K562 (cell line): Measurements from ENCODE around the gene FIBP. TPM values are rescaled to one million over a fixed set of nuclear protein-coding genes. Genes with fewer than 3 reads are reported as not detected.

Experiments
- CTCFL ChIP-seq: IDR thresholded peaks from 2 replicates; pipeline ENCODE4 v1.6.1; 2011; ENCODE audit warnings: borderline replicate concordance, low read depth, mild to moderate bottlenecking, moderate library complexity, low read length; ENCODE audit not compliant: insufficient read depth, poor library complexity, severe bottlenecking
- FOXO4 ChIP-seq: fragments of 450-650 bp; formaldehyde crosslinking; IDR thresholded peaks from 2 replicates; pipeline ENCODE4 v1.4.0; 2020; ENCODE audit warnings: mild to moderate bottlenecking, moderate library complexity
- FOXP1 ChIP-seq: sonication (generic); formaldehyde crosslinking; IDR thresholded peaks from 2 replicates; pipeline ENCODE4 v1.8.0; 2022; ENCODE audit warnings: mild to moderate bottlenecking, missing genetic modification reagents
- GATAD2A ChIP-seq: fragments of 450-650 bp; IDR thresholded peaks from 2 replicates; pipeline ENCODE4 v1.6.1; 2017
- NRF1 ChIP-seq, 2 experiments: fragments of 450-650 bp; IDR thresholded peaks in 1 of 2; conservative IDR thresholded peaks in 1 of 2; 2 replicates each; pipeline ENCODE4 v1.6.1; 2014; ENCODE audit warnings: mild to moderate bottlenecking in 2 of 2
- STAG1 ChIP-seq: sonication (generic); formaldehyde crosslinking; IDR thresholded peaks from 2 replicates; pipeline ENCODE4 v1.5.0; 2020; ENCODE audit warnings: missing genetic modification reagents, borderline replicate concordance
- ZNF175 ChIP-seq: fragments of 200-800 bp; sonication (Bioruptor generic); IDR thresholded peaks from 2 replicates; pipeline ENCODE4 v1.6.1; 2016; ENCODE audit warnings: low read depth, mild to moderate bottlenecking, missing genetic modification characterization, missing compliant biosample characterization
- ZNF280A ChIP-seq: fragments of 450-650 bp; IDR thresholded peaks from 2 replicates; pipeline ENCODE4 v1.6.1; 2018; ENCODE audit warnings: mild to moderate bottlenecking, low read depth; ENCODE audit not compliant: partially characterized antibody
- ZNF79 ChIP-seq: fragments of 250-450 bp; sonication (Bioruptor Pico); IDR thresholded peaks from 2 replicates; pipeline ENCODE4 v1.4.0; 2020; ENCODE audit warnings: low read depth, mild to moderate bottlenecking, moderate library complexity
- polyA plus RNA-seq, 8 experiments: library from polyadenylated mRNA; depleted of rRNA in 4 of 8; stranded (reverse) in 5 of 8; unstranded in 3 of 8; fragments of >200 nt; fragmentation: Nextera tagmentation in 2 of 8; fragmentation: Illumina TruSeq in 1 of 8; extraction: Ambion mirVana in 2 of 8; extraction: Trizol in 1 of 8; gene quantifications; 2 replicates each; pipeline versions ENCODE4 v1.2.1 to v1.2.3, GENCODE V29; 2011 to 2014; ENCODE audit warnings: inconsistent platforms in 1 of 8, missing spikeins in 1 of 8
- total RNA-seq, 7 experiments: library from RNA; depleted of rRNA in 6 of 7; stranded (reverse); fragments of >200 nt in 6 of 7; fragmentation: Illumina TruSeq in 2 of 7; extraction: Trizol in 2 of 7; gene quantifications; 2 replicates each; pipeline versions ENCODE4 v1.2.1 to v1.2.3, GENCODE V29; 2011 to 2021; ENCODE audit warnings: low replicate concordance in 1 of 7
- TF ChIP-seq, protein P1 (sequence below), 2 experiments: fragments of 450-650 bp; IDR thresholded peaks; 2 replicates each; pipeline ENCODE4 v1.6.1; 2016; ENCODE audit warnings: mild to moderate bottlenecking in 2 of 2, borderline replicate concordance in 1 of 2, low read depth in 1 of 2, moderate library complexity in 1 of 2

Gene FIBP
- total and polyA plus RNA-seq, 9 of the 15 experiments (the other 6 are each of a cell fraction or from before 2014, with no cell fraction given): 41.2 to 79.2 (median 48.6) TPM

- TF ChIP-seq, protein P1, sequence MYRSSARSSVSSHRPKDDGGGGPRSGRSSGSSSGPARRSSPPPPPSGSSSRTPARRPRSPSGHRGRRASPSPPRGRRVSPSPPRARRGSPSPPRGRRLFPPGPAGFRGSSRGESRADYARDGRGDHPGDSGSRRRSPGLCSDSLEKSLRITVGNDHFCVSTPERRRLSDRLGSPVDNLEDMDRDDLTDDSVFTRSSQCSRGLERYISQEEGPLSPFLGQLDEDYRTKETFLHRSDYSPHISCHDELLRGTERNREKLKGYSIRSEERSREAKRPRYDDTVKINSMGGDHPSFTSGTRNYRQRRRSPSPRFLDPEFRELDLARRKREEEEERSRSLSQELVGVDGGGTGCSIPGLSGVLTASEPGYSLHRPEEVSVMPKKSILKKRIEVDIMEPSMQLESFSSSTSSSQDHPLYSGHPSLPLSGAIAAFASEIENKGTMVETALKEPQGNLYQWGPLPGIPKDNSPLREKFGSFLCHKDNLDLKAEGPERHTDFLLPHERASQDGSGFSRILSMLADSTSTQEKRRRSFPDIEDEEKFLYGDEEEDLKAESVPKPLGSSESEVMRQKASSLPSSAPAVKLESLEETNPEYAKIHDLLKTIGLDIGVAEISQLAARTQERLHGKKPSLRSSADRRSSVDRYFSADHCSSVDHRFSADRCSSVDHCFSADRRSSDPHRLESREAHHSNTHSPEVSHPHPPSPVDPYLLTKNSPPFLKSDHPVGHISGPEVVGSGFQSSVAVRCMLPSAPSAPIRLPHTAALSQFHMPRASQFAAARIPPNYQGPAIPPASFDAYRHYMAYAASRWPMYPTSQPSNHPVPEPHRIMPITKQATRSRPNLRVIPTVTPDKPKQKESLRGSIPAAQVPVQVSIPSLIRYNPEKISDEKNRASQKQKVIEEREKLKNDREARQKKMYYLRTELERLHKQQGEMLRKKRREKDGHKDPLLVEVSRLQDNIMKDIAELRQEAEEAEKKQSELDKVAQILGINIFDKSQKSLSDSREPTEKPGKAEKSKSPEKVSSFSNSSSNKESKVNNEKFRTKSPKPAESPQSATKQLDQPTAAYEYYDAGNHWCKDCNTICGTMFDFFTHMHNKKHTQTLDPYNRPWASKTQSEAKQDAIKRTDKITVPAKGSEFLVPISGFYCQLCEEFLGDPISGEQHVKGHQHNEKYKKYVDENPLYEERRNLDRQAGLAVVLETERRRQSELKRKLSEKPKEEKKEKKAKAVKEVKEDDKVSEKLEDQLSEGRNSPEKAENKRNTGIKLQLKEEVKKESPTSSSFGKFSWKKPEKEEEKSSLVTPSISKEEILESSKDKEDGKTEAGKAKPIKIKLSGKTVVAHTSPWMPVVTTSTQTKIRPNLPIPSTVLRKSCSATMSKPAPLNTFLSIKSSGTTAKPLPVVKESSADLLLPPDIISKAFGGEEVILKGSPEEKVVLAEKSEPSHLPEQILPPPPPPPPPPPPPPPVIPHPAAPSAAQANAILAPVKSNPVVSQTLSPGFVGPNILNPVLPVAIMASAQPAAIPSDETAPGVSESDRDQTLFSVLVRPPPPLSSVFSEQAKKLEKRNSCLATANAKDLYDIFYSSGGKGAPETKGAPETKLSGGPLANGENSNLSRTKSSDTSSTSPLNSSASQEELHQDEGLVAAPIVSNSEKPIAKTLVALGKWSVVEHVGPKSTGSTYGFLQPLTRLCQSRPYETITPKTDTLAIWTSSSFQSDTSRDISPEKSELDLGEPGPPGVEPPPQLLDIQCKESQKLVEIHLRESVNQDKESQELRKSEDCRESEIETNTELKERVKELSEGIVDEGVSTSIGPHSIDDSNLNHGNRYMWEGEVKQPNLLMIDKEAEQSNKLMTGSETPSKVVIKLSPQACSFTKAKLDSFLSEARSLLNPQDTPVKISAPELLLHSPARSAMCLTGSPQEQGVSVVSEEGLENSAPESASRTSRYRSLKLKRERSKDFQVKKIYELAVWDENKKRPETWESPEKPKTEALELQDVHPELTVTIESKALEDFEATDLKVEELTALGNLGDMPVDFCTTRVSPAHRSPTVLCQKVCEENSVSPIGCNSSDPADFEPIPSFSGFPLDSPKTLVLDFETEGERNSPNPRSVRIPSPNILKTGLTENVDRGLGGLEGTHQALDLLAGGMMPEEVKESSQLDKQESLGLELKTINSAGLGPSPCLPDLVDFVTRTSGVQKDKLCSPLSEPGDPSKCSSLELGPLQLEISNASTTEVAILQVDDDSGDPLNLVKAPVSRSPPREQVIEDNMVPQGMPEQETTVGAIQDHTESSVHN (IDR thresholded peaks at IDR 0.05; ENCODE audit: borderline replicate concordance in 1 of 2, low read depth in 1 of 2): no peak
- TF ChIP-seq ZNF280A: no peak
- TF ChIP-seq ZNF79 (CRISPR knock-in tag): no peak
- TF ChIP-seq FOXO4: 0 out of 2 replicates have a peak, but pooled peaks have one; percentile 36
- peak; percentile 10; the same call in 1 of the 2 replicates for TF ChIP-seq STAG1
- peak; percentile 47 for TF ChIP-seq CTCFL
- TF ChIP-seq FOXP1: no peak; the same call in 1 of the 2 replicates
- TF ChIP-seq GATAD2A: no peak
- peak in 1 of 2 experiments; percentile 72; a peak in 3 of 4 replicates for TF ChIP-seq NRF1 (conservative IDR thresholded peaks at IDR 0.05 in 1 of 2, IDR thresholded peaks at IDR 0.05 in 1 of 2)
- peak; percentile 46; the same call in 1 of the 2 replicates for TF ChIP-seq ZNF175
Observed at GRCh38 chr11:65890324-65891218, 2.3 kb upstream of the FIBP start, which contains the start of gene CCDC85B (continued).
